Gastrocnemius medialis (tissue), 4 donors: ENCODE data around the gene SDC3. TPM values are rescaled to one million over a fixed set of nuclear protein-coding genes. Genes with fewer than 3 reads are reported as not detected.

Experiments used
- ATAC-seq, 2 donors: fragments of 150-250 bp; one replicate each; pipeline ENCODE4 v1.9.1; 2016
- DNase-seq, 2 donors: peaks; one replicate each; pipeline ENCODE4 v3.0.0-alpha.2; 2019
- H3K27ac ChIP-seq, 4 donors: fragments of 200-600 bp; sonication (generic); 1 replicate in 1 of 4; 2 replicates in 3 of 4; pipeline ENCODE4 v1.5.1; 2016 to 2018; ENCODE audit warnings: mild to moderate bottlenecking in 2 of 4, moderate library complexity in 1 of 4
- H3K27me3 ChIP-seq, 3 donors: fragments of 200-600 bp; sonication (generic) in 2 of 3; 1 replicate in 1 of 3; 2 replicates in 2 of 3; pipeline versions ENCODE4 v1.5.1 to v1.6.0; 2016 to 2019; ENCODE audit warnings: mild to moderate bottlenecking in 1 of 3, moderate library complexity in 1 of 3
- H3K36me3 ChIP-seq, 2 donors: fragments of 200-600 bp; sonication (generic) in 1 of 2; one replicate each; pipeline ENCODE4 v1.5.1; 2017 to 2018
- H3K4me1 ChIP-seq, 2 donors: fragments of 200-600 bp; sonication (generic) in 1 of 2; one replicate each; pipeline ENCODE4 v1.5.1; 2016 to 2017; ENCODE audit warnings: mild to moderate bottlenecking in 2 of 2
- H3K4me3 ChIP-seq, 4 donors: fragments of 200-600 bp; sonication (generic) in 3 of 4; 1 replicate in 1 of 4; 2 replicates in 3 of 4; pipeline ENCODE4 v1.5.1; 2016 to 2019; ENCODE audit warnings: mild to moderate bottlenecking in 2 of 4
- H3K9me3 ChIP-seq, 3 donors: fragments of 200-600 bp; sonication (generic) in 2 of 3; 1 replicate in 1 of 3; 2 replicates in 2 of 3; pipeline ENCODE4 v1.5.1; 2016 to 2019
- CTCF ChIP-seq, 5 experiments: fragments of 450-650 bp in 3 of 5; fragments of 200-600 bp in 2 of 5; sonication (generic) in 2 of 5; IDR thresholded peaks in 4 of 5; conservative IDR thresholded peaks in 1 of 5; 1 replicate in 4 of 5; 2 replicates in 1 of 5; pipeline ENCODE4 v1.5.1; 2016 to 2019; ENCODE audit warnings: antibody characterized with exemption in 5 of 5, mild to moderate bottlenecking in 3 of 5, moderate library complexity in 3 of 5
- POLR2A ChIP-seq, 2 donors: fragments of 450-650 bp; IDR thresholded peaks; one replicate each; pipeline ENCODE4 v1.6.1; 2017; ENCODE audit warnings: antibody characterized with exemption in 2 of 2, mild to moderate bottlenecking in 2 of 2, moderate library complexity in 2 of 2
- in situ Hi-C, 4 donors: fragments of 200-750 bp; cut with MboI; loops; one replicate each; pipeline versions ENCODE4 v1.15.0 to v1.8.0; 2017; ENCODE audit warnings: low sequenced_read_pairs in 4 of 4
- intact Hi-C: fragments of 100-400 bp; cut with DNase I; formaldehyde crosslinking; loops from one replicate; pipeline ENCODE4 v1.15.1; 2023; ENCODE audit warnings: low total_unique reads
- total RNA-seq, 4 donors: library from RNA; depleted of rRNA; stranded (reverse); fragments of >200 nt; gene quantifications; one replicate each; pipeline versions ENCODE4 v1.1.0 to v1.2.3, GENCODE V29; 2016

SDC3 gene
- total RNA-seq, 4 donors from 2014 or later: 2.7 to 5.6 (median 3.0) TPM

DNA sequence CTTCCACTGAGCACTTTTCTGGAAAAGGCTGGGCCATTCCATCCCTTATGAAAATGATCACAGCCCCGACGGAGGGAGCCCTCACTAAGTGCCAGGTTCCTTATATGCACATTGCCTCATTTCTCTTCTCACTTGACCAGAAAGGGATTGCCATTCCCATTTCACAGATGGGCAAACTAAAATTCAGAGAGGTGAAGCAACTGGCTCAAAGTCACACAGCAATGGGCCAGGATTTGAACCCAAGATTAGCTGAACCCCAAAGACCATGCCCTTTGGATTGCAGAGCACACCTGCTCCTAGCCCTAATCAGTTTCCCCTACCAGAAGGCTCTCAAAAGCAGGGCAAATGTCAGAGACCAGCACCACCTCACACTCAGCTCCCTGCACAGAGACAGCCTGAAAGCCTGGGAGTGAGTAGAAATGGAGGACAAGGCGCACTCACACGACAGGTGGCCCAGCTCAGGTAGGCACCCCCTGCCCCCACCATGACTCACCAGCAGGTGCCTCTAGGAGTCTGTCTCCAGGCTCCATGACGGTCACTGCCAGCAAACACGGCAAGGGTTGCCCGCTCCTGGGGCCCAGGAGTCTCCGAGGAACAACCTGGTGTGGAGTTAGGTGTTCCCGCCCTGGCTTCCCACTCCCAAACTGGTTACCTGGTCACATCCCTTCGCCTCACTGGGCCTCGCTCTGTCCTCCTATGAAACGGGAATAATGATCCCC lies 21.7 kb downstream of the SDC3 start:
- no peak for DNase-seq
- intact Hi-C loops: no loop called here
- in situ Hi-C loops: no loop called here
- H3K9me3 ChIP-seq: no peaks in the 10 kb centered on the region
- TF ChIP-seq CTCF (IDR thresholded peaks at IDR 0.05 in 4 of 5, conservative IDR thresholded peaks at IDR 0.05 in 1 of 5): no peak
- TF ChIP-seq POLR2A (IDR thresholded peaks at IDR 0.05): no peak
- H3K4me1 ChIP-seq: peaks cover 7 to 15% of the 10 kb centered on the region in 2 donors
- H3K4me3 ChIP-seq: no peak overlapping the region
- no peaks in the 10 kb centered on the region for H3K27me3 ChIP-seq
- H3K36me3 ChIP-seq: no peaks in the 10 kb centered on the region
- no peak for ATAC-seq
- H3K27ac ChIP-seq: no peak overlapping the region

DNA sequence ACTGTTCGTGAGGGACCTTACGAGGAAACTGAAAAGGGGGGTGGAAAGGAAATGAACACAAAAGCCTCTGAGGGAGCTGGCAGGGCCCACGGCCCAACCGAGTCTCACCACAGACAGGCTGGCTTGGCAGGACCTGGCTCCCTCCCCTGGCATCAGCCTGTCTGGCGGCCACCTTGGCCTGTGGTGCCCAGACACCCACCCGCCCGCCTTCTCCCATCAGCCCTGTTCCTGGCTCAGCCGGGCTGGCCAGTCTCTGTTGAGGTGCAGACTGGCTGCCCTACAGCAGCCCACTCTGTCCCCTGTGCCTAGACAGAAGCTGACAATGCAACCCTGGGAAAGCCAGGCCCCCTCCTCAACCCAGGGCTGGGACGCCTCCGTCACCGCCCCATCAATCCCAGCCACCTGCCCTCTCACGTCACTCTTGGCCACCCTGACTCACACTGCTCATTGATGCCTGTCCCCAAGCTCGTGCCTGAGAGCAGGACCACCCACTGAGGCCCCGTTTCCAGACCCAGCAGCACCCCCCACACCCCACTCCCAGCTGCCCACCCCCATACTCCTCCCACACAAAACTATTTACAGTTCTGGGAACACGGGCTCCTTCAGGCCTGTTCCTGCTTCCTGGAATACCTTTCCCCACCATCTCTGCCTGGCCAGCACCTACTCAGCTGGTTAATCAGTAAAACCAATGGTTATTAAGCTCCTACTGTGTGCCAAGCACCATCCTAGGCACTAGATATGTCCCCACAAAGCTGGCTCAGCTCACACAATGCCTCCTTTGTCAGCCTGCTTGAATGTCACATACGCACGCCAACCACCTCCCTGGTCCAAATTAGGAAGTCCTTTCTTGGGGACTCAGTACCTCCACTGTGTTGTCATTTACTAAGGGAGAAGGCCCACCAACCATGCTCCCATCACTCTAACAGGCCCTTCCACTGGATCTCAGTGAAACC lies 22.7 kb downstream of the SDC3 start:
- H3K36me3 ChIP-seq: no peaks in the 10 kb centered on the region
- no peak overlapping the region for H3K27ac ChIP-seq
- in situ Hi-C loops: no loop called here
- ATAC-seq: no peak
- no peaks in the 10 kb centered on the region for H3K9me3 ChIP-seq
- no peak for TF ChIP-seq POLR2A (IDR thresholded peaks at IDR 0.05)
- TF ChIP-seq CTCF (IDR thresholded peaks at IDR 0.05 in 4 of 5, conservative IDR thresholded peaks at IDR 0.05 in 1 of 5): no peak
- peaks cover 7 to 15% of the 10 kb centered on the region in 2 donors for H3K4me1 ChIP-seq
- no peak overlapping the region for H3K4me3 ChIP-seq
- DNase-seq: no peak
- intact Hi-C loops: no loop called here
- H3K27me3 ChIP-seq: no peaks in the 10 kb centered on the region

- intact Hi-C loops: no loop called here
- ATAC-seq (no peak), DNase-seq (no peak)
- H3K9me3 ChIP-seq: no peaks in the 10 kb centered on the region
- H3K4me3 ChIP-seq: no peak overlapping the region
- no peak overlapping the region for H3K27ac ChIP-seq
- in situ Hi-C loops: no loop called here
- peaks cover 7 to 15% of the 10 kb centered on the region in 2 donors for H3K4me1 ChIP-seq
- no peaks in the 10 kb centered on the region for H3K36me3 ChIP-seq
- TF ChIP-seq POLR2A (IDR thresholded peaks at IDR 0.05): no peak
- no peaks in the 10 kb centered on the region for H3K27me3 ChIP-seq
Measured at GRCh38 chr1:30884723-30885122, 23.8 kb downstream of the SDC3 start.

DNA sequence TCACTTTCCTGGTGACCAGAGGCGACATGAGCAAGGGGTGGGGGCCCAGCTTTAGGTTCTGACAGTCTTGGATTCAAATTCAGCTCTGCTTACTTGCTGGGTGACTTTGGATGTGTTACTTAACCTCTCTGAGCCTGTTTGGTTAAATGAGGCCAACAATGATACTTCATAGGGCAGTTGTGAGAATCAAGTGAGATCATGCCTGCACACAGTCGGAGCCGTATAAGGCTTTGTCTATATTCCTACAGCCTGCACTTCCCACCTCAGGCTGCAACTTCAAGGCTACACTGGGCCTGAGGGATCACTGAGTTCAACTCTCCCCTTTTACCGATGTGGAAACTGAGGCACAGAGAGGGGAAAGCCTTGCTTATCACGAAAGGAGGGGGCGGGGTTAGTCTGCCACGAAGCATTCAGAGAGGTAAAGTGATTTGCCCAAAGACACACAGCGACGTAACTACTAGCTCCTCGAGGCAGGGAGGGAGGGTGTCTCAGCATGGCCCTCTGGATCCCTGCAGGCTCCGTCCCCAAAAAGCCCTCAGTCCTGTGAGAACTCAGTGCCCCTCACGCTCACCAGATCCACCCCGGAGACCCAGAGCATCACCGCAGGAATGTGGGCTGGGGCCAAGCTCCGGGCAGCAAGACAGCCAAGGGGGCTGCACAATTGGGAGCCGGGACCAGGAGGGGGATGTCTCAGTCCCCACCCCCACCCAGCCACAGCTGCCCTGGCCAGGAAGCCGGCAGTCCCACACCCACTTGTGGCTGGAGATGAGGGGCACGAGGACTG lies 25.0 kb downstream of the SDC3 start:
- TF ChIP-seq POLR2A (IDR thresholded peaks at IDR 0.05): no peak
- peaks cover 2 to 11% of the 10 kb centered on the region in 2 donors for H3K4me1 ChIP-seq
- H3K27me3 ChIP-seq: no peaks in the 10 kb centered on the region
- no peak overlapping the region for H3K4me3 ChIP-seq
- no peaks in the 10 kb centered on the region for H3K9me3 ChIP-seq
- no peak for ATAC-seq
- H3K27ac ChIP-seq: no peak overlapping the region
- H3K36me3 ChIP-seq: no peaks in the 10 kb centered on the region
- DNase-seq: no peak
- intact Hi-C loops: no loop called here
- in situ Hi-C loops: no loop called here

DNA sequence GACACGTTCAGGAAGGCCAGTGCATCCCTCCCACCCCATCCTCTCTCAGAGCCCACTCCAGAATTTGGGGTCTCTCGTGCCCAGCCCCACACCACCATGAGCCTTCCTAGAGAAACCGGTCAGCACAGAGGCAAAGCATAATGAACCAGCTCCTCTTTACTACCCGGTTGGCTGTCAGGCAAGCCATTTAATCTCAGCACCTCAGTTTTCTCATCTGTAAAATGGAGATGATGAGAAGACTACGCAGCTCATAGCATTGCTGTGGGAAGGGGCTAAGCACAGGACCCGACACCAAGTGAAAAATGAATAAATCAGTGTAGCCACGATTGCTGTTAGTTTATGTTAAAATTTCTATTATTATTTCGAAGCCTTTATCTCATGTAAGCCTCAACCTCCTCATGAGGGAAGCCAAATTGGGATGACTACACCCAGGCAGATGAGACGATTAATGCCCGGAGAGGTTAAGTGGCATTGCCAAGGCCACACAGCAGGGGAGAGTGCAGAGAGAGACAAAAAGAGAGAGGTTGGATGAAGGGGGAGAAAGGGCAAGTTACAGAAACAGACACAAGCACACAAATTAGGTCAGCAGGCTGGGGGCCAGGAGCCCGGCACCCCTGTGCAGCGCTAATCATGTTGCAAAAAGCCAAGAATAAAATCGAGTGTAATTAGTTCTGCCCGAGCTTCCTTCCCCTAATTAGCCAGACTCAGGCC lies 25.7 kb downstream of the SDC3 start:
- DNase-seq (no peak), ATAC-seq (no peak)
- TF ChIP-seq CTCF (IDR thresholded peaks at IDR 0.05 in 4 of 5, conservative IDR thresholded peaks at IDR 0.05 in 1 of 5) (no peak), POLR2A (IDR thresholded peaks at IDR 0.05) (no peak)
- Histone ChIP-seq H3K27me3 (no peaks in the 10 kb centered on the region), H3K27ac (no peak overlapping the region), H3K36me3 (no peaks in the 10 kb centered on the region), H3K9me3 (no peaks in the 10 kb centered on the region), H3K4me1 (peaks cover 0 to 4% of the 10 kb centered on the region in 2 donors), H3K4me3 (no peak overlapping the region)
- in situ Hi-C loops (no loop called here), intact Hi-C loops (no loop called here)
